ENCODE measurements around the gene APPL2. TPM values are rescaled to one million over a fixed set of nuclear protein-coding genes. Genes with fewer than 3 reads are reported as not detected.

Gene APPL2
- total RNA-seq, 1 experiment from 2014 or later, result 16.1 TPM

- Mint-ChIP-seq H3K4me1 (no peaks in the 10 kb centered on the region), H3K36me3 (no peaks in the 10 kb centered on the region), H3K9me3 (no peaks in the 10 kb centered on the region), H3K27me3 (ENCODE audit: low read depth) (no peaks in the 10 kb centered on the region; the same call in none of the 2 replicates), H3K27ac (no peak overlapping the region), H3K4me3 (no peak overlapping the region)
- DNase-seq (ENCODE audit: low spot score) (no peak), ATAC-seq (no peak)
- TF ChIP-seq GRHL2 (CRISPR knock-in tag; IDR thresholded peaks at IDR 0.05; ENCODE audit: insufficient replicate concordance, severe bottlenecking) (no peak), NR2C2 (CRISPR knock-in tag; IDR thresholded peaks at IDR 0.05) (no peak), MXD4 (CRISPR knock-in tag; IDR thresholded peaks at IDR 0.05; ENCODE audit: borderline replicate concordance) (no peak), PRRX2 (CRISPR knock-in tag; IDR thresholded peaks at IDR 0.05) (no peak), NR3C1 (CRISPR knock-in tag; conservative IDR thresholded peaks at IDR 0.05; ENCODE audit: low read depth) (no peak), ATF2 (CRISPR knock-in tag; IDR thresholded peaks at IDR 0.05; ENCODE audit: borderline replicate concordance, low read depth) (no peak), ZBTB43 (CRISPR knock-in tag; IDR thresholded peaks at IDR 0.05) (no peak), ZNF512 (CRISPR knock-in tag; IDR thresholded peaks at IDR 0.05; ENCODE audit: borderline replicate concordance) (no peak), FOXJ3 (CRISPR knock-in tag; IDR thresholded peaks at IDR 0.05; ENCODE audit: borderline replicate concordance) (no peak), SMAD4 (CRISPR knock-in tag; IDR thresholded peaks at IDR 0.05) (no peak), SP1 (CRISPR knock-in tag; conservative IDR thresholded peaks at IDR 0.05) (no peak), ZNF396 (CRISPR knock-in tag; IDR thresholded peaks at IDR 0.05; ENCODE audit: borderline replicate concordance) (no peak)
- CTCF ChIA-PET, result no interaction called here
- POLR2A ChIA-PET, result no interaction called here
These were observed 25.0 kb upstream of the APPL2 start for GRCh38 chr12:105261010-105261409.

GRCh38 chr12:105259226-105259625, 23.3 kb upstream of the APPL2 start:
- TF ChIP-seq E2F4 (CRISPR knock-in tag; IDR thresholded peaks at IDR 0.05; ENCODE audit: borderline replicate concordance, low read depth) (no peak), IRF2 (CRISPR knock-in tag; IDR thresholded peaks at IDR 0.05; ENCODE audit: borderline replicate concordance, low read depth) (no peak)
- ChIA-PET POLR2A (no interaction called here), CTCF (no interaction called here)

GRCh38 chr12:105257321-105257728, 21.4 kb upstream of the APPL2 start:
- H3K4me1 Mint-ChIP-seq, result no peaks in the 10 kb centered on the region
- H3K9me3 Mint-ChIP-seq, result no peaks in the 10 kb centered on the region
- ChIA-PET CTCF (no interaction called here), POLR2A (no interaction called here)
- DNase-seq (ENCODE audit: low spot score) (no peak), ATAC-seq (no peak)
- H3K27me3 Mint-ChIP-seq (ENCODE audit: low read depth), result no peaks in the 10 kb centered on the region; the same call in none of the 2 replicates
- H3K27ac Mint-ChIP-seq, result no peak overlapping the region
- no peaks in the 10 kb centered on the region for H3K36me3 Mint-ChIP-seq
- no peak overlapping the region for H3K4me3 Mint-ChIP-seq
- TF ChIP-seq MYBL2 (CRISPR knock-in tag; IDR thresholded peaks at IDR 0.05), result no peak
- TF ChIP-seq RELA (CRISPR knock-in tag; IDR thresholded peaks at IDR 0.05; ENCODE audit: borderline replicate concordance), result no peak
- no peak for TF ChIP-seq RORB (CRISPR knock-in tag; IDR thresholded peaks at IDR 0.05)
- TF ChIP-seq ARID4B (CRISPR knock-in tag; IDR thresholded peaks at IDR 0.05; ENCODE audit: borderline replicate concordance), result no peak
- TF ChIP-seq CDX4 (CRISPR knock-in tag; IDR thresholded peaks at IDR 0.05; ENCODE audit: borderline replicate concordance), result no peak
- TF ChIP-seq KAT7 (CRISPR knock-in tag; IDR thresholded peaks at IDR 0.05; ENCODE audit: borderline replicate concordance), result no peak

More at GRCh38 chr12:105259226-105259625, 23.3 kb upstream of the APPL2 start:
- no peak overlapping the region for H3K4me3 Mint-ChIP-seq
- H3K27ac Mint-ChIP-seq, result no peak overlapping the region
- no peaks in the 10 kb centered on the region for H3K36me3 Mint-ChIP-seq
- DNase-seq (ENCODE audit: low spot score) (no peak), ATAC-seq (no peak)
- H3K9me3 Mint-ChIP-seq, result no peaks in the 10 kb centered on the region
- H3K27me3 Mint-ChIP-seq (ENCODE audit: low read depth), result no peaks in the 10 kb centered on the region; the same call in none of the 2 replicates
- no peaks in the 10 kb centered on the region for H3K4me1 Mint-ChIP-seq
